GDM1 (cell line): ENCODE measurements around the gene SLC22A23.
A peak's percentile ranks its signal among the peaks of the same experiment; 100 is the strongest.
"Not testable (repeated sequence)": the region's sequence is repeated elsewhere in the genome, so short reads cannot be mapped to it uniquely, and the experiment has no call there.

Experiments used
- DNase-seq: peaks from one replicate; lab custom pipeline; 2025; lab: John Stamatoyannopoulos, UW

Gene SLC22A23

GRCh38 chr6:3261921-3262320 lies 194.9 kb downstream of the SLC22A23 start:
- DNase-seq = no peak

GRCh38 chr6:3261518-3261820 lies 195.4 kb downstream of the SLC22A23 start:
- no peak for DNase-seq

- no peak for DNase-seq
Observed at GRCh38 chr6:3260772-3261517, 195.9 kb downstream of the SLC22A23 start.

DNA sequence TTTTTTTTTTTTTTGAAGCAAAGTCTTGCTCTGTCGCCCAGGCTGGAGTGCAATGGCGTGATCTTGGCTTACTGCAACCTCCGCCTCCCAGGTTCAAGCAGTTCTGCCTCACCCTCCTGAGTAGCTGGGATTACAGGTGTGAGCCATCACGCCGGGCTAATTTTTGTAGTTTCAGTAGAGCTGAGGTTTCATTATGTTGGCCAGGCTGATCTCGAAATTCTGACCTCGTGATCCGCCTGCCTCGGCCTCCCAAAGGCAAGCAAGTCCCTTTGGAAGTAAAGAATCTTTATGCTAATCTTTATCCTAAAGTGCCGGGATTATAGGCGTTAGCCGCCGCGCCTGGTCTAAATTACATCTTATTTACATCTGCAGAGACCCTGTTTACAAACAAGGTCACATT lies 196.6 kb downstream of the SLC22A23 start:
- no peak for DNase-seq

DNA sequence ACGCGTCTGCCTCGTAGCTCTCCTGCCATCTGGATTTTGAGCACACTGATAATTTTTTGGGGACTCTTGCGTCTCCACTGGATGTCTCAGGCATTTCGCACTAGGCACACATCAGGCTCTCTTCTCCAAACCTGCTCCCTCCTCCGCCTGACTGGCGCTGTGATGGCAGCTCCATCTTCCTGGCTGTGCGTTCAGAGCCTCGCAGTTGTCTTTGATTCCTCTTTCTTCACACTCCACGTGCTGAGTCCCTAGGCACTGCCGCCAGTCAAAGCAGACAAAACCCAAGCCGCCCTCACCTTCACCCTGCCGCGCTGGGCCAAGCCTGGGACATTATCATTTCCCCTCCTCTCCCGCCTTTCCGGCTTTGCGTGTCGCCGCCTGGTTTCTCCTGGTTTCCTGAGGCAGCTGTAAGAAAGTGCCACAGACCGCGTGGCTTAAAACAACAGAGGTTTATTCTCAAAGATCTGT lies 197.3 kb downstream of the SLC22A23 start:
- peak; percentile 35 for DNase-seq

- DNase-seq = peak; percentile 78
Observed at GRCh38 chr6:3258720-3259490, 197.9 kb downstream of the SLC22A23 start, which contains the start of gene PSMG4. Gene PSMG4, plus strand, starts transcription at chr6:3258947. Its CDS starts 76 bp downstream, at chr6:3259023.

DNA sequence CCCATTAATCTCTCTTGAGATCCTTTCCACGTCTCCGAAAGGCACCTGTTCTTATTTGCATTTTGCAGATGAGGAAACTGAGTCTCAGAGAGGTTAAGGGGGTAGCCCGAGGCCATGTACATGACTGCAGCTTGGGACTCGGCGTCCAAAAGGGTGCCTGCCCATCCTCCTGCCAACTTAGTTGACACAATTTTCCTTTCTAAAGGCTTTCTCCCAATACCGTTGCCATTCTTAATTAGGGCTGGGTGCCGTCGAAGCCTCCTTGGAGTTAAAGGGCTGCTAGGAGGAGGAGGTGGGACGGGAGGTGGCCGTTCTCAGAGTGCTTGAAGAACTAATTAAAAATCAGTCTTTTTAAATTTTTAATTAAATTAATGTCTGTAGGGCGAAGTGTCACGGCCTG lies 198.6 kb downstream of the SLC22A23 start:
- DNase-seq = no peak

DNA sequence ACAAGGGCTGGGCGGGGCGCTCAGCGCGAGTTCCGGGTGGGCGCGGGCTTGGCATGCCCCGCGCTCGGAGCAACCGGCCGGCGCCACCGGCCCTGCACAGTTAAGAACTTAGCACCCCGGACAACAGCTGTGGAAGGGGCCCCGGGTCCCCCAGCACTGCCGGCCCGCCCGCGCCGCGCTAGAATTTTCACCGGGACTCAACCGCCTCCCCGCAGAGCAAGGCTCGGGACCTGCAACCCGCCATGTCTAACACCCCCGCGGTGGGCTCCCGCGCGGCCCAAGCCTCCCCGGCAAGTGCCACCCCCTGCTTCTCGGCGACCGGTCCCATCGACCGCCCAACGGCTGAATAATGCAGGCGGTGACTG lies 203.3 kb downstream of the SLC22A23 start:
- DNase-seq = no peak

DNA sequence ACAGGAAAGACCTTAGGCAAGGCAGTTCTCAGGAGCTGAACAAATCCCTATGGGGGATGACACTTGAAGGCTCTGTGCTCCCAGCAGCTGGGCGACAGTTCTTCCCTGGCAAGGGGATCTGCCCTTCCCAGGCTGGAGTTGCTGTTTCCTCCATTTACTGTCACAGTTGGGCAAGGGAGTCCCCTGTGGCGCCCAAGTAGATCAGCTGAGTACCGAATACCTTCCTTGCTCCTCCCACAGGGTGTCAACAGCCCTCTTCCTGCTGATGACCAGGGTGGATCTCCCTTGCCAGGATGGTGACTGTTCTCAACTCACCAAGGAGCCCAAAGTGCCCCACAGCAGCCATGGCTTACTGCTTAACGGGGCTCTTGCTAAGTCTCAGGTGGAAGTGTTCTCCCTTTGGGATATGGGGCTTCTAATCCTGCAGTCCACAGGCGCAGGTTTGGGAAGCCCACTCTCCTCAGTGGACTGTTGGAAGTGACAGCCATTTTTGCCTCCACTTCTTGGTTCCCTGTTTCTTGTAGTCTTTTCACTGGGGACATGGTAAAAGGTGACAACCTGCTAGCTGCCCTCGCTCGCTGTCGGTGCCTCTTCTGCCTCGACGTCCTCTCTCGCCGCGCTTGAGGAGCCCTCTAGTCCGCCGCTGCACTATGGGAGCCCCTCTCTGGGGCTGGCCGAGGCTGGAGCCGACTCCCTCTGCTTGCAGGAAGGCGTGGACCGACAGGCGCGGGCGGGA lies 203.8 kb downstream of the SLC22A23 start:
- DNase-seq = no peak

- no peak for DNase-seq
Observed at GRCh38 chr6:3252369-3252768, 204.5 kb downstream of the SLC22A23 start.

GRCh38 chr6:3251462-3252314 lies 205.2 kb downstream of the SLC22A23 start:
- peak; percentile 62 for DNase-seq

DNA sequence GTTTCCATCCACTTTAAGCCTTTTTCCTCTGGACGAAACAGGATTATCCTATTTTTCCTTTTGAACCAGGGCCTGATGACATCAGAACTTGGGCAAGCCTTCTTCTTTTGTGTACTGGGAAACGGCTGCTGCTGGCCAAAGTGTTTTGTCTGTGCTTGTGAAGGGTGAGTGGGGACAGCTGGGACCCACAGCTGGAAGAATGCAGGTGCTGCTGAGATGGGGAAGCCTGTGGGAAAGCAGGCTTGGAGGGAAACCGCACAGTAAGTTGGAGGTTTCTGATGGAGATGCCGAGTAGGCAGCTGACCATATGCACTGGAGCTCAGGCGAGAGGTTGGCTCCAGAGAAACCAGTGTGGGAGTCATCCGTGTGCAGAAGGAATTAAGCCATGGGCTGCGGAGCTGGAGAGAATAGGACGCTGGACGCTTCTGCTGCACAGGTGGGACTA lies 206.6 kb downstream of the SLC22A23 start:
- DNase-seq = no peak

GRCh38 chr6:3249821-3250220 lies 207.0 kb downstream of the SLC22A23 start:
- no peak for DNase-seq

DNA sequence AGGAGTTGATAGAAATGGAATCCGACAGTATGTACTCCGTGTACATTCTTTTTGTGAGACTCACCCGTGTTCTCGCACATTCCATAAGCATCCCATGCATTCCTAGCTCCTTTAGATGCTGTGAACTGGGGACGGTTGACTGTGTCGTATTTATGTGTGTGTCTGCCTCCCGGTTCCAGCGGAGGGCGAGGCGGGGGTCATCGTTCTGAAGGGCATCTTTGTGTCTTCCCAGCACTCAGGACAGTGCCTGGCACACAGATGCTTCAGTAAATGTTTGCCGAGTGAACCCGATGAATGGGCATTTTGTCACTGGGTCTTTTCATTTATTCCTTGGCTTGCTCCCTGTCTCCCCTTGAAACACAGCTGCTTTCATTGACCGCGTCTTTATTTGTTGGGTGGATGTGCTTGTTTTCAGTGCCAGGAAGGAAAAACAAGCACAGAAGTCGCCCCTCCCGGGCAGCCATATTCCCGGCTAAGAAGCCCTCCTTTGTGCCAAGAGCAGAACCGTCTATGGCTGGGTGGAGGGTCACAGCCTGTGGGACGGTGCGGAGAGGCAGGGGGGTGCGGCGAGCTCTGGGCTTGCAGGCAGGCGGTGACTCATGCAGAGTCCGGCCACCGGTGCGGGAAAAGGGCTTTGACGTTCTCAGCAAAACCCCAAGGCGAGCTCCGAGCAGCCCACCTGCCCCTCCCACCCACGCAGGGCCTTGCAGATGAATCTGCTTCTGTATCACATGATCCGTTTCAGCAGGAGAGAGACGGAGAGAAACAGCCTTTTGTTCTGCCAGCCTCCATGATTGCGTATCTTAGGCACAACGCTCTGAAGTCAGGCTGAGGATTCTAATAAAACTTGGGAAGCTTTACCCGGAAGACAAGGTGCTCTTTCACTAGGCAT lies 209.3 kb downstream of the SLC22A23 start:
- no peak for DNase-seq

DNA sequence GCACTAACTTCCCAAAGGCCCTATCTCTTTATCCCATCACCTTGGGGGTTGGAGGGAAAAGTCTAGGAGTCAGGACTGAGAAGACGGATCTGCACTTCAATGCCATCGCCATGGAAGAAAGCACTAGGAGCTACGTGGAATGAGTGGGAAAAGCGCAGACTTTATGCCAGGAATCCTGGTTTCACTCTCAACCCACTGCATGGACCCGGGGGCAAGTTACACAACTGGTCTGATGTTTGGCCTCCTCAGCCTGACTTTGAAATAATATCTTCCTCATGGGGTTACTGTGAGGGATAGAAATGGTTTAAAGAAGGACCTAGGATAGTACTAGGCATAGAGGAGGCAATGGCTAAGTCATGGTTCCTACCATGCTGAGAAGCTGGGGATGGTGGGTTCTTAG lies 211.6 kb downstream of the SLC22A23 start:
- DNase-seq = no peak

GRCh38 chr6:3244832-3245161 lies 212.1 kb downstream of the SLC22A23 start:
- not testable (repeated sequence) for DNase-seq

DNA sequence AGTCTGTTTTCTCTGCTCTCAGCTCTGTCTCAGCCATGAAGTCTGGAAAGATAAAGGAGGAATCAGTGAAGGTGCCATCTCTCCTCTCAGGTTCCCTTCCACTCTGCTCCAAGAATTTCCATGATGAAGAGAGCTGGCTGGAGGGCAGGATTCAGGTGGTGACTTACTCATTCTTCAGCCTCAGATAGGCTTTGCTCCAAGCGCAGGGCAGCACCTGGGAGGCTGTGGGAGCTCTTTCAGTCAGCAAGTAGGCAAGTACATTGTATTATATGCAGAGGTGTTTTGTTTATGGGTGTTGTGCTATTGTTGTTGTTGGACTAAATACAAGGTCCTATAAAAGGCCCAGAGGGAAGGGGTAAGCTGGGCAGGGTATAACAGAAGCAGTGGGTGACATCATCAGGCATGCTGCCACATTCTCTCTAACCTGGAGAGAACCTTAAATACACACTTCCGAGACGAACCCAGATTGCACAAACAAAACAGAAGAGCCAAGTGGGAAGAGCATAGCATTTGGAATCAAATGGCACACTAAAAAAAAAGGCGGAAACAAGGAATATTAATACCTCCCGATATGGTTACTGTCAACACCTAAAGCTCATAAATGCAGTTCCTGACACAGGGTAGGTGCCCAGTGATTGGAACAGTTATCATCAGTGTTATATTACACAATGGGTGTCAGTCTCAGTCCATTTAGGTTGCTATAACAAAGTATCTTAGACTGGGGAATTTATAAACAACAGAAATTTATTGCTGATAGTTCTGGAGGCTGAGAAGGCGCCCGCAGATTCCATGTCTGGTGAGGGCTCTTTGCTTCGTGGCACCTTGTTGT lies 212.6 kb downstream of the SLC22A23 start:
- no peak for DNase-seq

- DNase-seq = no peak
Observed at GRCh38 chr6:3242768-3243167, 214.1 kb downstream of the SLC22A23 start.

- not testable (repeated sequence) for DNase-seq
Observed at GRCh38 chr6:3241745-3242144, 215.1 kb downstream of the SLC22A23 start.

GRCh38 chr6:3240595-3240994 lies 216.3 kb downstream of the SLC22A23 start:
- no peak for DNase-seq
